NB4 (cell line): ENCODE results near the gene CYP26B1.
"Not testable (repeated sequence)": the region's sequence is repeated elsewhere in the genome, so short reads cannot be mapped to it uniquely, and the experiment has no call there.

Experiments used
- CTCF ChIP-seq: IDR thresholded peaks from one replicate; pipeline ENCODE4 v1.5.1; 2012; ENCODE audit warnings: low read depth, low read length
- POLR2A ChIP-seq: IDR thresholded peaks from 2 replicates; pipeline ENCODE4 v1.6.1; 2011; ENCODE audit warnings: mild to moderate bottlenecking; ENCODE audit not compliant: insufficient read length; ENCODE audit errors: extremely low read depth

GRCh38 chr2:72086871-72087633 lies 60.6 kb downstream of the CYP26B1 start:
- TF ChIP-seq POLR2A, CTCF: not testable (repeated sequence)
